Neural cell (in vitro differentiated cells): ENCODE results near the gene XAF1.

Experiments used
- CTCF ChIP-seq: fragments of 450-650 bp; IDR thresholded peaks from 2 replicates; pipeline ENCODE4 v1.5.1; 2014; ENCODE audit warnings: antibody characterized with exemption, mild to moderate bottlenecking, moderate library complexity; ENCODE audit not compliant: poor library complexity, severe bottlenecking
- EP300 ChIP-seq: fragments of 450-650 bp; conservative IDR thresholded peaks from 2 replicates; pipeline ENCODE4 v1.6.1; 2014; ENCODE audit warnings: antibody characterized with exemption, mild to moderate bottlenecking, moderate library complexity; ENCODE audit not compliant: poor library complexity, severe bottlenecking
- EZH2 ChIP-seq: fragments of 200-600, 300-800 bp; shearing (Covaris generic), sonication (generic); IDR thresholded peaks from 2 replicates; pipeline ENCODE4 v1.6.1; 2014; ENCODE audit warnings: antibody characterized with exemption, low read length, borderline replicate concordance, mild to moderate bottlenecking; ENCODE audit not compliant: insufficient read depth, poor library complexity, severe bottlenecking
- REST ChIP-seq: IDR thresholded peaks from 2 replicates; pipeline ENCODE4 v1.6.1; 2012; ENCODE audit warnings: borderline replicate concordance

- TF ChIP-seq CTCF (no peak), EZH2 (no peak), EP300 (no peak), REST (no peak)
Measured at GRCh38 chr17:6757747-6758146, 1.9 kb downstream of the XAF1 start.
